ENCODE measurements around the gene XPA. TPM values are rescaled to one million over a fixed set of nuclear protein-coding genes. Genes with fewer than 3 reads are reported as not detected.

The XPA gene
- total and polyA plus RNA-seq, 2 of the 8 experiments (the other 6 are each of a cell fraction or from before 2014, with no cell fraction given), result 0.24 to 2.6 TPM

DNA sequence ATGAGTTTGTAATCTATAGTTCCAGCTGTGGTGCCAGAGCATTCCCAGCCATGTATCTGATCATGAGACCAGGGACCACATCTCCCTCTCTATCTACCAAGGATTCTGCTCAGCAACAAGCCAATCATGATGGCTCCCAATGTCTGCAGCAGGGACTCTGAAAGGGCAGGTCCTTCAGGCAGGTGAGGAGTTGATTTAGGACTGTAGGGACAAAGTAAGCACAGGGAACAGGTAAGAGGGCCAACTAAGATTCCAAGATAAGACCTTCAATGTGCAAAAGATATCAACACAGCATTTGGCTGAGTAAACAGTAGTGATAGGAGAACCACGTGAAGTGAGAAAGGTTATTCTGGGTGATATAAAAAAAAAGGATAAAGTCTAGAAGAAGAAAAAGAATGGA lies 8.5 kb downstream of the XPA start:
- no peaks in the 10 kb centered on the region for H3K9me3 ChIP-seq (ENCODE audit: insufficient read depth in 2 of 2, low read depth in 1 of 2, low read length in 1 of 2)
- no peaks in the 10 kb centered on the region; the same call in 1 of the 2 replicates for H3K79me1 ChIP-seq (ENCODE audit: low read depth, low read length)
- H3K14ac ChIP-seq (ENCODE audit: insufficient read length), result no peak overlapping the region
- no peak overlapping the region for H4K91ac ChIP-seq (replicated peaks; ENCODE audit: insufficient read length, low read length)
- H2AK5ac ChIP-seq (ENCODE audit: low read depth, low read length), result no peak overlapping the region
- no peak overlapping the region for H2BK12ac ChIP-seq (ENCODE audit: low read depth, low read length)
- no peak overlapping the region for H3K4ac ChIP-seq (replicated peaks; ENCODE audit: insufficient read length, low read depth, low read length)
- peaks cover 0 to 5% (median 0%) of the 10 kb centered on the region in 4 experiments; a peak in 1 of 8 replicates for H3K36me3 ChIP-seq (ENCODE audit: control insufficient read depth in 2 of 4, insufficient read depth in 4 of 4, low read length in 3 of 4)
- no peak overlapping the region for H4K8ac ChIP-seq (ENCODE audit: extremely low read depth, insufficient read depth, low read length)
- H3K18ac ChIP-seq (ENCODE audit: extremely low read depth, low read length), result no peak overlapping the region
- no peak overlapping the region for H2AFZ ChIP-seq (ENCODE audit: low read length)
- no peak overlapping the region for H2BK15ac ChIP-seq (ENCODE audit: low read length)
- H3K27me3 ChIP-seq (replicated peaks in 1 of 4; ENCODE audit: control insufficient read depth in 3 of 4, extremely low read depth in 1 of 4, insufficient read depth in 3 of 4, low read length in 3 of 4), result no peaks in the 10 kb centered on the region
- H3K23ac ChIP-seq (ENCODE audit: insufficient read length), result no peak overlapping the region
- H3K4me1 ChIP-seq (replicated peaks in 1 of 4; ENCODE audit: control insufficient read depth in 3 of 4, insufficient read depth in 4 of 4, low read length in 3 of 4), result no peaks in the 10 kb centered on the region
- ChIA-PET POLR2A (ENCODE audit: partially characterized antibody) (interaction anchor here (1.3 to 2.6 kb wide), 4 partner anchors 8 to 159 kb away, joined by 4 to 15 read pairs (median 6); partner anchors contain the start of gene XPA), CTCF (ENCODE audit: partially characterized antibody) (no interaction called here)
- no peak overlapping the region for H2BK20ac ChIP-seq (ENCODE audit: low read length)
- H3K4me3 ChIP-seq (ENCODE audit: extremely low read depth in 1 of 4, insufficient read depth in 2 of 4, low read depth in 3 of 4, low read length in 4 of 4), result no peak overlapping the region
- FAIRE-seq (no peak), DNase-seq (ENCODE audit: low read depth in 1 of 2, low spot score in 2 of 2) (no peak)
- H3K27ac ChIP-seq (ENCODE audit: low read depth, low read length), result no peak overlapping the region
- H4K20me1 ChIP-seq (replicated peaks in 1 of 2; ENCODE audit: control insufficient read depth in 1 of 2, insufficient read depth in 2 of 2, low read length in 2 of 2), result no peaks in the 10 kb centered on the region
- no peaks in the 10 kb centered on the region for H3K79me2 ChIP-seq (ENCODE audit: control insufficient read depth in 1 of 2, insufficient read depth in 2 of 2, low read length in 2 of 2)
- H3K23me2 ChIP-seq (ENCODE audit: low read depth, low read length), result no peaks in the 10 kb centered on the region
- WGBS, 2 experiments (ENCODE audit: extremely low coverage in 1 of 2, insufficient coverage in 1 of 2, insufficient read length in 1 of 2, insufficient replicate concordance in 2 of 2, low coverage in 1 of 2, low lambda C conversion rate in 2 of 2, missing lambda C conversion rate in 1 of 2), result 86% methylated on average over 1 of the region's 1 CpG; no CpG with 5 or more reads in 1 of the 2 experiments
- H4K5ac ChIP-seq (ENCODE audit: insufficient read length, low read depth, low read length), result no peak overlapping the region
- no peak overlapping the region for H3K4me2 ChIP-seq (ENCODE audit: insufficient read depth in 1 of 2, low read depth in 2 of 2, low read length in 2 of 2)
- no peak overlapping the region for H3K56ac ChIP-seq (replicated peaks; ENCODE audit: insufficient read length, low read depth, low read length)
- no peak overlapping the region for H2BK120ac ChIP-seq (replicated peaks; ENCODE audit: low read depth, low read length)
- no peak overlapping the region for H2BK5ac ChIP-seq (ENCODE audit: low read depth, low read length)
- no peak overlapping the region for H3K9ac ChIP-seq (replicated peaks in 1 of 4; ENCODE audit: extremely low read depth in 1 of 4, low read depth in 3 of 4, low read length in 3 of 4)
- TF ChIP-seq YY1 (IDR thresholded peaks at IDR 0.05; ENCODE audit: low read depth, low read length), result no peak
- TF ChIP-seq SIRT6 (IDR thresholded peaks at IDR 0.05; ENCODE audit: low read length), result no peak
- no peak for TF ChIP-seq TCF12 (IDR thresholded peaks at IDR 0.05; ENCODE audit: low read depth, low read length)
- TF ChIP-seq CTCF (IDR thresholded peaks at IDR 0.05; ENCODE audit: control extremely low read depth in 1 of 3, insufficient read depth in 1 of 3, low read depth in 1 of 3, low read length in 3 of 3), result no peak
- TF ChIP-seq, protein P1, sequence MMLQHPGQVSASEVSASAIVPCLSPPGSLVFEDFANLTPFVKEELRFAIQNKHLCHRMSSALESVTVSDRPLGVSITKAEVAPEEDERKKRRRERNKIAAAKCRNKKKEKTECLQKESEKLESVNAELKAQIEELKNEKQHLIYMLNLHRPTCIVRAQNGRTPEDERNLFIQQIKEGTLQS (IDR thresholded peaks at IDR 0.05; ENCODE audit: insufficient read depth, low read depth, low read length), result no peak
- TF ChIP-seq HDAC6 (IDR thresholded peaks at IDR 0.05; ENCODE audit: low read depth, low read length), result no peak
- no peak for TF ChIP-seq TEAD4 (IDR thresholded peaks at IDR 0.05; ENCODE audit: low read depth, low read length)
- TF ChIP-seq EGR1 (IDR thresholded peaks at IDR 0.05; ENCODE audit: borderline replicate concordance, low read depth, low read length), result no peak
- no peak for TF ChIP-seq HDAC2 (IDR thresholded peaks at IDR 0.05; ENCODE audit: borderline replicate concordance in 1 of 2, low read depth in 2 of 2, low read length in 2 of 2)
- no peak for TF ChIP-seq E2F6 (IDR thresholded peaks at IDR 0.05)
